GM21786 (cell line): ENCODE data around the gene CLEC11A.
"Not testable (repeated sequence)": the region's sequence is repeated elsewhere in the genome, so short reads cannot be mapped to it uniquely, and the experiment has no call there.

Experiments used
- ATAC-seq: cut with Tn5 transposase; IDR thresholded peaks from one replicate; pipeline ENCODE4 v1.9.1; 2021; ENCODE audit not compliant: unreplicated experiment

Gene CLEC11A

GRCh38 chr19:50721441-50722137, 1.6 kb upstream of the CLEC11A start:
- no peak for ATAC-seq

- ATAC-seq: no peak
These were observed 757 bp upstream of the CLEC11A start for GRCh38 chr19:50722201-50723013.

GRCh38 chr19:50723735-50724521, 764 bp downstream of the CLEC11A start:
- ATAC-seq: no peak

- ATAC-seq: peak; percentile 76
These were observed 1.5 kb downstream of the CLEC11A start for GRCh38 chr19:50724522-50725217.

- no peak for ATAC-seq
These were observed 2.2 kb downstream of the CLEC11A start for GRCh38 chr19:50725218-50725910.

GRCh38 chr19:50725911-50726230, 2.7 kb downstream of the CLEC11A start:
- no peak for ATAC-seq

GRCh38 chr19:50728084-50728737, 5.0 kb downstream of the CLEC11A start:
- no peak for ATAC-seq

GRCh38 chr19:50729894-50730293, 6.7 kb downstream of the CLEC11A start:
- no peak for ATAC-seq

- ATAC-seq: no peak
These were observed 12.7 kb downstream of the CLEC11A start for GRCh38 chr19:50735869-50736268.

- ATAC-seq: no peak
These were observed 13.2 kb downstream of the CLEC11A start for GRCh38 chr19:50736338-50736737.

GRCh38 chr19:50739132-50739913, 16.2 kb downstream of the CLEC11A start:
- ATAC-seq: no peak

- no peak for ATAC-seq
These were observed 16.8 kb downstream of the CLEC11A start for GRCh38 chr19:50739914-50740426.

GRCh38 chr19:50741179-50741933, 18.2 kb downstream of the CLEC11A start:
- ATAC-seq: no peak

- ATAC-seq: no peak
These were observed 20.4 kb downstream of the CLEC11A start for GRCh38 chr19:50743537-50743936.

GRCh38 chr19:50745221-50745620, 22.1 kb downstream of the CLEC11A start:
- ATAC-seq: no peak

- not testable (repeated sequence) for ATAC-seq
These were observed 24.0 kb downstream of the CLEC11A start for GRCh38 chr19:50747141-50747540.

- no peak for ATAC-seq
These were observed 26.3 kb downstream of the CLEC11A start for GRCh38 chr19:50749490-50749889.

GRCh38 chr19:50750010-50750409, 26.8 kb downstream of the CLEC11A start:
- ATAC-seq: no peak
